Occipital lobe (tissue), 2 donors: ENCODE measurements around the gene CLCN7. TPM values are rescaled to one million over a fixed set of nuclear protein-coding genes. Genes with fewer than 3 reads are reported as not detected.

Experiments
- DNase-seq: peaks from one replicate; lab custom pipeline; 2025; lab: John Stamatoyannopoulos, UW
- total RNA-seq: library from RNA; depleted of rRNA; stranded (reverse); fragments of >200 nt; gene quantifications from one replicate; pipeline ENCODE4 v1.2.3, GENCODE V29; 2014

CLCN7 gene
- total RNA-seq, 1 donor from 2014 or later: 29.2 TPM

- DNase-seq: no peak
These were observed 28.5 kb upstream of the CLCN7 start for GRCh38 chr16:1503110-1503955.

GRCh38 chr16:1502092-1503004 is 27.5 kb upstream of the CLCN7 start:
- DNase-seq: no peak

GRCh38 chr16:1501630-1502029 is 26.8 kb upstream of the CLCN7 start:
- no peak for DNase-seq

- no peak for DNase-seq
These were observed 25.8 kb upstream of the CLCN7 start for GRCh38 chr16:1500465-1501150.

- DNase-seq: no peak
These were observed 25.1 kb upstream of the CLCN7 start for GRCh38 chr16:1499756-1500464.

- DNase-seq: no peak
These were observed 24.3 kb upstream of the CLCN7 start for GRCh38 chr16:1498899-1499676.

GRCh38 chr16:1497014-1497598 is 22.3 kb upstream of the CLCN7 start:
- DNase-seq: no peak

GRCh38 chr16:1496464-1496863 is 21.6 kb upstream of the CLCN7 start:
- DNase-seq: no peak

- DNase-seq: no peak
These were observed 21.0 kb upstream of the CLCN7 start for GRCh38 chr16:1495889-1496262.

- no peak for DNase-seq
These were observed 20.5 kb upstream of the CLCN7 start for GRCh38 chr16:1495211-1495888.

- DNase-seq: no peak
These were observed 19.9 kb upstream of the CLCN7 start for GRCh38 chr16:1494711-1495110.

- no peak for DNase-seq
These were observed 19.4 kb upstream of the CLCN7 start for GRCh38 chr16:1494129-1494640.

- DNase-seq: no peak
These were observed 18.9 kb upstream of the CLCN7 start for GRCh38 chr16:1493746-1494094.

GRCh38 chr16:1492923-1493745 is 18.3 kb upstream of the CLCN7 start, which contains the start of gene TELO2:
Gene TELO2 (plus strand): TSS chr16:1493360. CDS start chr16:1494282, 922 bp downstream.
- DNase-seq: peak; percentile 78

GRCh38 chr16:1492082-1492922 is 17.5 kb upstream of the CLCN7 start:
- DNase-seq: no peak

- DNase-seq: no peak
These were observed 16.5 kb upstream of the CLCN7 start for GRCh38 chr16:1491327-1491726.

- DNase-seq: no peak
These were observed 14.2 kb upstream of the CLCN7 start for GRCh38 chr16:1489077-1489476.
